Kidney (tissue), 14 donors: ENCODE results near the gene NEURL2. TPM values are rescaled to one million over a fixed set of nuclear protein-coding genes. Genes with fewer than 3 reads are reported as not detected.

ENCODE experiments used
- DNase-seq, 5 donors: peaks; one replicate each; pipeline ENCODE4 v3.0.0-alpha.2; 2013 to 2020
- FAIRE-seq: peaks from 2 replicates; lab custom pipeline; 2012; peaks lifted over from hg19 to GRCh38; lab: Jason Lieb, UNC
- H3K27ac ChIP-seq, 2 donors: one replicate each; pipeline ENCODE4 v1.7.0; 2013; ENCODE audit warnings: low read depth in 2 of 2, low read length in 2 of 2, inconsistent platforms in 1 of 2
- H3K27me3 ChIP-seq: one replicate; pipeline ENCODE4 v1.7.1; 2013; ENCODE audit warnings: low read length, inconsistent platforms; ENCODE audit not compliant: control insufficient read depth, insufficient read depth
- H3K36me3 ChIP-seq, 3 donors: one replicate each; pipeline versions ENCODE4 v1.7.0 to v1.7.1; 2013; ENCODE audit warnings: low read length in 3 of 3, control low read depth in 1 of 3, inconsistent platforms in 1 of 3; ENCODE audit not compliant: insufficient read depth in 3 of 3, control insufficient read depth in 2 of 3
- H3K4me1 ChIP-seq, 3 donors: one replicate each; pipeline versions ENCODE4 v1.7.0 to v1.7.1; 2013; ENCODE audit warnings: low read length in 3 of 3, inconsistent platforms in 1 of 3, low read depth in 1 of 3; ENCODE audit not compliant: control insufficient read depth in 2 of 3, insufficient read depth in 2 of 3
- H3K4me3 ChIP-seq, 3 donors: one replicate each; pipeline versions ENCODE4 v1.7.0 to v1.8.1; 2013; ENCODE audit warnings: low read length in 3 of 3, control low read depth in 1 of 3, inconsistent platforms in 1 of 3
- H3K9ac ChIP-seq, 3 donors: one replicate each; pipeline versions ENCODE4 v1.7.0 to v1.7.1; 2013; ENCODE audit warnings: low read length in 3 of 3, control low read depth in 1 of 3, inconsistent platforms in 1 of 3
- H3K9me3 ChIP-seq, 3 donors: one replicate each; pipeline versions ENCODE4 v1.7.0 to v1.7.1; 2013; ENCODE audit warnings: low read length in 3 of 3, control low read depth in 1 of 3, inconsistent platforms in 1 of 3; ENCODE audit not compliant: control insufficient read depth in 2 of 3, insufficient read depth in 1 of 3
- intact Hi-C: fragments of 100-400 bp; cut with DNase I; formaldehyde crosslinking; loops from one replicate; pipeline ENCODE4 v1.11.1; 2022
- polyA plus RNA-seq: library from polyadenylated mRNA; stranded (reverse); fragments of 350-450 nt; fragmentation: Illumina TruSeq; extraction: RNeasy Lipid Tissue Mini Kit (QIAGEN cat#74804); gene quantifications from one replicate; pipeline ENCODE4 v1.2.3, GENCODE V29; 2014; ENCODE audit warnings: low read depth, low replicate concordance; ENCODE audit not compliant: insufficient read depth
- total RNA-seq: library from RNA; stranded (reverse); fragmentation: NEBNext Ultra II Directional; extraction: Animal tissue kit (Norgen Biotek cat#: 25700); gene quantifications from one replicate; pipeline ENCODE4 v1.2.1, GENCODE V29; 2021
- TF ChIP-seq, protein P1 (sequence below): IDR thresholded peaks from 3 replicates; pipeline ENCODE4 v1.5.1; 2012; ENCODE audit warnings: mild to moderate bottlenecking, moderate library complexity, borderline replicate concordance; ENCODE audit not compliant: insufficient read depth; ENCODE audit errors: extremely low read depth
- donor health status: control.
- donor health status: control.
- donor health status: control.
- donor health status: control.
- donor health status: control.
- donor health status: DM: yes; HTN: yes; CAD: no.
- donor health status: Normal renal cell carcinoma (clear cell type).

NEURL2 gene
- total and polyA plus RNA-seq, 2 donors from 2014 or later: 27.5 to 37.3 TPM

DNA sequence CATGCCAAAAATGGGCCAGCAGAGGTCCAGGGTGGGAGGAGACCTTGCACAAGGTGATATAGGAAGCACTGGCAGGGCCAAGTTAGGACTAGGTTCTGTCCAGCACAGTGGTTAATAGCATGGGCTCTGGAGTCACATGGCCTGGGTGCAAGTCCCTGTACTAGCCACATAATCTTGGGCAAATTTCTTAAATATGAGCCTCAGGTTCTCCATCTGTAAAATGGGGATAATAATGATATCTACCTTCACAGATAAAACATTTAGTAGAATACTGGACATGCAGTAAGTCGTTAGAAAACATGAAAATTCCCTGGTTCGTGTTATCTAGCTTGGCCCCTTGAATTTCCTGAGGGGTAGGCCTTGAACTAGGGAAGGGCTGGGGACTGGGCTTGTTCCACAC is 6.3 kb upstream of the NEURL2 start:
- H3K36me3 ChIP-seq: peaks cover 5 to 29% (median 25%) of the 10 kb centered on the region in 3 donors
- peaks cover 0 to 7% (median 0%) of the 10 kb centered on the region in 3 donors for H3K4me1 ChIP-seq
- no peak overlapping the region for H3K4me3 ChIP-seq
- no peaks in the 10 kb centered on the region for H3K27me3 ChIP-seq
- intact Hi-C loops: no loop called here
- H3K9ac ChIP-seq: no peak overlapping the region
- TF ChIP-seq, protein P1, sequence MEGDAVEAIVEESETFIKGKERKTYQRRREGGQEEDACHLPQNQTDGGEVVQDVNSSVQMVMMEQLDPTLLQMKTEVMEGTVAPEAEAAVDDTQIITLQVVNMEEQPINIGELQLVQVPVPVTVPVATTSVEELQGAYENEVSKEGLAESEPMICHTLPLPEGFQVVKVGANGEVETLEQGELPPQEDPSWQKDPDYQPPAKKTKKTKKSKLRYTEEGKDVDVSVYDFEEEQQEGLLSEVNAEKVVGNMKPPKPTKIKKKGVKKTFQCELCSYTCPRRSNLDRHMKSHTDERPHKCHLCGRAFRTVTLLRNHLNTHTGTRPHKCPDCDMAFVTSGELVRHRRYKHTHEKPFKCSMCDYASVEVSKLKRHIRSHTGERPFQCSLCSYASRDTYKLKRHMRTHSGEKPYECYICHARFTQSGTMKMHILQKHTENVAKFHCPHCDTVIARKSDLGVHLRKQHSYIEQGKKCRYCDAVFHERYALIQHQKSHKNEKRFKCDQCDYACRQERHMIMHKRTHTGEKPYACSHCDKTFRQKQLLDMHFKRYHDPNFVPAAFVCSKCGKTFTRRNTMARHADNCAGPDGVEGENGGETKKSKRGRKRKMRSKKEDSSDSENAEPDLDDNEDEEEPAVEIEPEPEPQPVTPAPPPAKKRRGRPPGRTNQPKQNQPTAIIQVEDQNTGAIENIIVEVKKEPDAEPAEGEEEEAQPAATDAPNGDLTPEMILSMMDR: no peak
- no peak for FAIRE-seq
- H3K9me3 ChIP-seq: no peaks in the 10 kb centered on the region
- no peak overlapping the region for H3K27ac ChIP-seq
- DNase-seq: no peak

DNA sequence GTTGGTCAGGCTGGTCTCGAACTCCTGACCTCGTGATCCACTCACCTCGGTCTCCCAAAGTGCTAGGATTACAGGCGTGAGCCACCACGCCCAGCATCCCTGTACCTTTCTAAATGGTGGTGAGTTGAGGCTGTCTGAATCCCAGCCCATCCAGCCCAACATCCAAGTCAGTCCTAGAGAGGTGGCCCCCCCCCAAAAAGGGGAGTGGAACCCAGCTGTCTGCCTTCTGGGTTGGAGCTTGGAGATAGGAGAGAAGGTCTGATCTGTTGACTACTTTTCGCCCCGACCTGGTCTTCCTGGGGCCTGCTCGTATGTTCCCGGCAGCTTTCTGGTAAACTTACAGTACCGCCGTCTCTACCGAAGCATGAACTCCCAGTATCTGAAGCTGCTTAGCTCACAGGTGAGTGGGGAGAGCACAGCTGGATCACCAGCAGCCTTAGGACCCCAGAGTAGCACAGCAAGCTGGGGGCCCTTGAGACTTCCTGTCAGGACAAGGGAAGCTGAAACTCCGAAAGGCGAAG is 5.7 kb upstream of the NEURL2 start:
- Histone ChIP-seq H3K4me3 (no peak overlapping the region), H3K36me3 (peaks cover 5 to 29% (median 25%) of the 10 kb centered on the region in 3 donors), H3K4me1 (peaks cover 0 to 13% (median 0%) of the 10 kb centered on the region in 3 donors), H3K9me3 (no peaks in the 10 kb centered on the region), H3K27me3 (no peaks in the 10 kb centered on the region), H3K27ac (no peak overlapping the region), H3K9ac (no peak overlapping the region)
- DNase-seq (peak in 1 of 5 donors; percentile 29), FAIRE-seq (no peak)
- TF ChIP-seq, protein P1: no peak
- intact Hi-C loops: no loop called here

GRCh38 chr20:45894797-45895196 is 3.8 kb upstream of the NEURL2 start:
- Histone ChIP-seq H3K27ac (no peak overlapping the region), H3K4me1 (peaks cover 0 to 20% (median 0%) of the 10 kb centered on the region in 3 donors), H3K4me3 (no peak overlapping the region), H3K27me3 (no peaks in the 10 kb centered on the region), H3K9me3 (no peaks in the 10 kb centered on the region), H3K9ac (no peak overlapping the region), H3K36me3 (peaks cover 5 to 29% (median 25%) of the 10 kb centered on the region in 3 donors)
- peak in 1 of 5 donors; percentile 64 for DNase-seq
- TF ChIP-seq, protein P1: no peak
- intact Hi-C loops: no loop called here
- no peak for FAIRE-seq

DNA sequence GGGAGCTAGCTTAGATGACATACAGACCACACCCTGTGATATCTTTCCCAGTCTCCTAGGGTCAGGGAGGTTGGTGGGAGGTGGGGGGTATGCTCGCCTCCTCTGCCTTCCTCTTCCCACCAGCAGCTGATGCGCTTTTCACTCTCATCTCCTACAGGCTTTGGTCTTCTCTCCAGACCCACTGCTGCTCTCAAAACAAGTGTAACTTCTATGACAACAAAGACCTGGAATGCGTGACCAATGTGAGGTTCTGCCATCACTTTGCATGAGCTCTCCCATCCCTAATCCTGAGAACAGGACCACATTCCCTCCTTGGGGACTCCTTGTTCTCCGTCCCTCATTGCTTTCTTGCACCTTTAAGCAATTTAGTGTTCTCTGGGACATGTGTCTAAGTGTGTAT is 2.8 kb upstream of the NEURL2 start:
- FAIRE-seq: no peak

More for the DNA sequence above, 2.8 kb upstream of the NEURL2 start:
- Histone ChIP-seq H3K4me3 (no peak overlapping the region), H3K27me3 (no peaks in the 10 kb centered on the region), H3K9me3 (no peaks in the 10 kb centered on the region), H3K9ac (no peak overlapping the region), H3K36me3 (peaks cover 2 to 28% (median 25%) of the 10 kb centered on the region in 3 donors), H3K27ac (no peak overlapping the region), H3K4me1 (peaks cover 0 to 25% (median 0%) of the 10 kb centered on the region in 3 donors)
- peak in 1 of 5 donors; percentile 17 for DNase-seq
- intact Hi-C loops: no loop called here
- TF ChIP-seq, protein P1: no peak
